Measurements from ENCODE around the gene RBM44. TPM values are rescaled to one million over a fixed set of nuclear protein-coding genes. Genes with fewer than 3 reads are reported as not detected.

RBM44 gene
- total RNA-seq, 3 donors from 2014 or later: 0.07 to 1.1 (median 0.35) TPM

DNA sequence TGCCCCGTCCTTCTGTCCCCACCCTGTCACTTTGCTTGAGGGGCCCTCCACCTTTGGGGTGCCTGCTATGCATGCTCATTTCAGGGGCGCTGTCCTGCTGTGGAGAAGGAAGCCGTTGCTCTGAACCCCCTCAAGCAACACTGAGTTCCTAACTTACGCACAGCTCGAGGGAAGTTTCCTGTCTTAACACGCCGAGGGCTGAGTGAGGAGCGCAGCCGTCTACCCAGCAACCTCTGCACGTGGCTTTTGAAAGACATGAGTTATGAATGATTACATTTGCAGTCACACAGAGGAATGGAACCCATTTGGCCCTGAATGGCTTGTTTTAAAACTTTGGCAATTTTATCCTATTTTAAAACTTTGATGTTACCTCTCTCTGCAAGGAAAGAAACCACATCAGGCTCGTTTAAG lies 74.8 kb downstream of the RBM44 start:
- no peak for ATAC-seq
- intact Hi-C loops (cut with DNase I, micrococcal nuclease): no loop called here
- peak in 1 of 3 donors; percentile 17 for DNase-seq
- TF ChIP-seq CTCF (IDR thresholded peaks at IDR 0.05): no peak
- no peak overlapping the region for H3K4me3 ChIP-seq
- no peaks in the 10 kb centered on the region for H3K4me1 ChIP-seq (ENCODE audit: low read depth)
- H3K36me3 ChIP-seq (ENCODE audit: low read depth): no peaks in the 10 kb centered on the region
- no peaks in the 10 kb centered on the region for H3K9me3 ChIP-seq

- no peak for TF ChIP-seq CTCF (IDR thresholded peaks at IDR 0.05)
- Histone ChIP-seq H3K9me3 (no peaks in the 10 kb centered on the region), H3K36me3 (ENCODE audit: low read depth) (no peaks in the 10 kb centered on the region), H3K4me3 (no peak overlapping the region), H3K4me1 (ENCODE audit: low read depth) (no peaks in the 10 kb centered on the region)
- DNase-seq (peak in 1 of 3 donors; percentile 16), ATAC-seq (no peak)
- intact Hi-C loops (cut with DNase I, micrococcal nuclease): no loop called here
These were observed 75.4 kb downstream of the RBM44 start for GRCh38 chr2:237873897-237874551.

GRCh38 chr2:237874585-237875161 lies 76.1 kb downstream of the RBM44 start:
- no peaks in the 10 kb centered on the region for H3K4me1 ChIP-seq (ENCODE audit: low read depth)
- no peak for TF ChIP-seq CTCF (IDR thresholded peaks at IDR 0.05)
- ATAC-seq: no peak
- intact Hi-C loops (cut with DNase I, micrococcal nuclease): no loop called here
- H3K4me3 ChIP-seq: no peak overlapping the region
- H3K36me3 ChIP-seq (ENCODE audit: low read depth): no peaks in the 10 kb centered on the region
- no peak for DNase-seq
- no peaks in the 10 kb centered on the region for H3K9me3 ChIP-seq

- no peak for TF ChIP-seq CTCF (IDR thresholded peaks at IDR 0.05)
- ATAC-seq: no peak
- no peak overlapping the region for H3K4me3 ChIP-seq
- DNase-seq: no peak
- H3K9me3 ChIP-seq: no peaks in the 10 kb centered on the region
- H3K36me3 ChIP-seq (ENCODE audit: low read depth): no peaks in the 10 kb centered on the region
- intact Hi-C loops (cut with DNase I, micrococcal nuclease): no loop called here
- H3K4me1 ChIP-seq (ENCODE audit: low read depth): no peaks in the 10 kb centered on the region
These were observed 76.9 kb downstream of the RBM44 start for GRCh38 chr2:237875256-237876060.

DNA sequence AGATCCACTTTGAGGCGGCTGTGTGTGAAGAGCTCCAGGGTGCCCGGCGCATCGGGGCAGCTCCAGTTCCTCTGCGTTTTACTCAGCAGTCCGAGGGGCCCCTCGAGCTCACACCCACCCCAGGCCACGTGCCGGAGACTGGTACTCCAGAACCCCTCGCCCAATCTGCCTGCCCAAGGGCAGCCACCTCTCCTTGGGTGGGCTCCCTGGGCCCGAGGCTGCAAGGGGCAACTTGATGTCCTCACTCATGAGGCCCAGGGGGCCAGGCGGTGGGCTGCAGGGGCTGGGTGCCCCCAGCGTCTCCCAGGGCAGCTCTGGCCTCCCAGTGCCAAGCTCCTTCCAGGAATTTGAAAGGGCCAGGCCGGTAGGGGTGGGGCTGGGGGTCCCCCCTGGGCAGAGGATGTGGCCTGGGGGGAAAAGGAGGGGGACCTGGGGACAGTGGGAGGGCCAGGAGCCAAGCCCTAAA lies 77.5 kb downstream of the RBM44 start:
- no peaks in the 10 kb centered on the region for H3K9me3 ChIP-seq
- no peaks in the 10 kb centered on the region for H3K4me1 ChIP-seq (ENCODE audit: low read depth)
- TF ChIP-seq CTCF (IDR thresholded peaks at IDR 0.05): no peak
- ATAC-seq (no peak), DNase-seq (no peak)
- intact Hi-C loops (cut with DNase I, micrococcal nuclease): no loop called here
- no peak overlapping the region for H3K4me3 ChIP-seq
- H3K36me3 ChIP-seq (ENCODE audit: low read depth): no peaks in the 10 kb centered on the region
